Measurements from ENCODE around the gene VAT1.

Gene VAT1

DNA sequence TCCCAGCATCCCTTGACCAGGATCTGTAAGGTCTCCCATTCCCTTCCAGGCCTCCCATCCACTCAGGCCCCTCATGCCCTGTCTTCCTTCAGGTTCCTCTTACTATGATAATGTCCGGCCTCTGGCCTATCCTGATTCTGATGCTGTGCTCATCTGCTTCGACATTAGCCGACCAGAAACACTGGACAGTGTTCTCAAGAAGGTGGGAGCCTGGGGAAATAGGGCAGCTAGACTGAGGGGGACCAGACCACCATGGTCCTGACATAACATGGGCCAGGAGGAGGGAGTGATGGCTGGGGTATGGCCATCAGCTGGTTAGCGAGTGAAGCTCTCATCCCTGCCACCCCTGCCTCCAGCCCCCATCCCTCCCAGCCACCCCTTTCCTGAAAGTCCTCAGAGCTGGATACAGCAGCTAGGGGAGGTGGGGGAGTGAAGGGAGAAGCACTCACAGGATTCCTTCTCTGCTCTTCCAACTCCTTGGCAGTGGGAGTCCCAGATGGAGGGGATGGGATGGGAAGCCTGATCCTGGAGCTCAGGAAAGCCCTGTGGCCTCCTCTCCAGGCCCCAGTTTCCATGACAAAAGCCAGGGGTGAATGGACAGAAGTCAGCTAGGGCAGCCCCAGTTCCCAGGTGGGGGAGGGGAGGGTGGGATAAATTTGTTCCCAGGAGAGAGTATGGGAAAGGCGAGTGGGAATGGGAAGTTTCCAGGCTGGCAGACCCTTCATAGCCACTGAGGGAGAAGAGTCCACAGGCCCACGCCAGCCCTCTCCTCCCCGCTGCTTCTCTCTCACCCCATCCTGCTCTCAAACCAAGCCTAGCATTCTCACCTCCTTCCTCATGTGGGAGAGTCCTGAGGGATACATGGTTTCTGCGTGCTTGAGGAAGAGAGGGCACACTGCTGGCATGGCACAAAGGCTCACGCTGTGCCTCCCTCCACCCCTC, 5.2 kb upstream of the VAT1 start:
- DNase-seq = no peak

- DNase-seq = no peak
Observed at GRCh38 chr17:43026595-43026994, 4.4 kb upstream of the VAT1 start.

GRCh38 chr17:43025766-43026537, 3.8 kb upstream of the VAT1 start:
- no peak for DNase-seq

DNA sequence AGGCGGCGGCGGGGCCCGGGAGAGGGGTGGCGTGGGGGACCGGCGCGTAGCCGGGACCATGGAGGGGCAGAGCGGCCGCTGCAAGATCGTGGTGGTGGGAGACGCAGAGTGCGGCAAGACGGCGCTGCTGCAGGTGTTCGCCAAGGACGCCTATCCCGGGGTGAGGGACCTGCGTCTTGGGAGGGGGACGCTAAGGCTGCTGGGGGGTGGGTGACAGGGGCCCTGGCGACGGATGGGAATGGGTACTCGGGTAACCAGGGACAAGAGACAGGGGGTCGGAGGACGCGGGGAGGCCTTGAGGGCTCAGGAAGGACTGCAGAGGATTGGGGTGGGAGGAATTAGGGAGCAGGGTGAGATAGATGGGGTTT, 3.1 kb upstream of the VAT1 start:
- no peak for DNase-seq

DNA sequence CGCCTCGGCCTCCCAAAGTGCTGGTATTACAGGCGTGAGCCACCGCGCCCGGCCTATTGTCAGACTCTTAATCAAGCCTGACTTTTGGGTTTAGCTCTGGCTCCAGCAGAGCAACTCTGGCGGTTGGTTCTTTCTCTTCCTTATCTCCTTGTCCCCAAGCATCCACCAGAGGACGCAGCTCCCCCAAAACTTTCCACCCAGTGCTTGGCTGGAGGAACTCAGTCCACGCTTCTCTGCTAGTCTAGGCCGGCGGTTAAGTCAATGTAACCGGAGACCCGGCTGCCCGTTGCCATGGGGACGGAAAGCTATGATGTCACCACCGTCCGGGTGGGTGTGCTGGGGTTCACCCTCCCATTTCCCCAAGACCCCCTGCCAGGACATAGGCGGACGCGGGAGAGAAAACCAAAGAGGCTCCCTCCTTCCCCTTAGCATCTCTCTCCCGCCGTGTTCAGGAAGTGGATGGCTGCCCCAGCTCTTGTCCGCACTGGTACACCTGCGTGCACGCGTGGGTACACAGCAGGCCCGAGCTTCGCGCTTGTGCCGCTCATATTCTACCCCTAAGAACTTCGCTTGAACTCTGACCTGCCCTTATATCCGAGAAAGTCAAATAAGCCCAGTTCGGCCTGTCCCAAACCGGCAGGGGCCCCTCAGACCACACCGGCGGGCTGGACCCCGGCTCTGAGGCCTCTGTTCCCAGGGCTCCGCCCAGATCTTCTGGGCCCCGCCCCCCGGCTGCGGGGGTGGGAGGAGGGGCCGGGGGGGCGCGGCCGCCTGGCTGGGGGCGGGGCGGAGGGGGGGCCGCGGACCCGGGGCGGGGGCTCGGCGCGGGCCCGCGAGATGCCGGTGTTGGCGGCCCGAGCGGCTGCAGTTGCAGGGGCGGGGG, 2.5 kb upstream of the VAT1 start, which contains the start of gene RND2:
TSS of gene RND2 (plus strand) at position 825 of the 883 bp plus-strand sequence. CDS start 117 bp downstream, outside the sequence.
- peak; percentile 87 for DNase-seq

DNA sequence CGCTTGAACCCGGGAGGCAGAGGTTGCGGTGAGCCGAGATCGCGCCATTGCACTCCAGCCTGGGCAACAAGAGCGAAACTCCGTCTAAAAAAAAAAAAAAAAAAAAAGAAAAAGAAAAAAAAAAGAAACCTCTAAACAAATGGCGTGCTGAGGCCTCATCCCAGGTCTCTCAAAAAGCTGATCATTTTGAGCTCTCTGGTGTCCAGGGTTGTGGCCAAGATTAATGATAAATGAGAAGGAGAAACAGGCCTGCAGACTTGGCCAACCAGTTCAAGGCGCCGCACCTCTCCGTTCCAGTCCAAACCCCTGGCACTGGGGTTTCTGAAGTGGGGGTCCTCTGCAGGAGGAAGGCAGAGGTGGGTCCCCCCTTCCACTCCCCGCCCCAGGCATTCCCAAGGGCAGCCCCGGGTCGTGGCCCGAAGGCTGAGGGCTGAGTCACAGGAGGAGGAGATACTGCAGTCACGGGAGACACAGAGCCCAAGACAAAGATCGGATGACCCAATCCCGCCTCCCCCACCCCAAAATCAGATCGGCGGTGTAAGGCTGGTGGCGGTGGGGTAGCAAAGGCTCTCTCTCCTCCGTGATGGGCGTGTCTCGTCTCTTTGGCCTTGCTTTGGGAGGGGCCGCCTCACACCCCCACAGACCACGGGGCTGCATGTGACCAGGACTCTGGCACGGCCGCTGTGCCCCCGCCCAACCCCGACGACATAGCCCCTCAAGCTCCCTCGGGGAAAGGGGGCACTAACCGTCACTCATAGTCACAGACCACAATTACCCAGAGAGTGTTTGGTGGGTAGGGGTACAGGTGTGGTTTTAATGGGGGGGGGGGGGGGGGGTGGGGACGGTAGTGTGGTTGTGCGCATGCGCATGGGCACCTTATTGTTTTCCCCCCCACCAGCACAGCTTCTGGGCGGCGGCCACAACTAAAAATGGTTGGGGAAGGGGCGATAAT, 1.1 kb downstream of the VAT1 start:
- no peak for DNase-seq

DNA sequence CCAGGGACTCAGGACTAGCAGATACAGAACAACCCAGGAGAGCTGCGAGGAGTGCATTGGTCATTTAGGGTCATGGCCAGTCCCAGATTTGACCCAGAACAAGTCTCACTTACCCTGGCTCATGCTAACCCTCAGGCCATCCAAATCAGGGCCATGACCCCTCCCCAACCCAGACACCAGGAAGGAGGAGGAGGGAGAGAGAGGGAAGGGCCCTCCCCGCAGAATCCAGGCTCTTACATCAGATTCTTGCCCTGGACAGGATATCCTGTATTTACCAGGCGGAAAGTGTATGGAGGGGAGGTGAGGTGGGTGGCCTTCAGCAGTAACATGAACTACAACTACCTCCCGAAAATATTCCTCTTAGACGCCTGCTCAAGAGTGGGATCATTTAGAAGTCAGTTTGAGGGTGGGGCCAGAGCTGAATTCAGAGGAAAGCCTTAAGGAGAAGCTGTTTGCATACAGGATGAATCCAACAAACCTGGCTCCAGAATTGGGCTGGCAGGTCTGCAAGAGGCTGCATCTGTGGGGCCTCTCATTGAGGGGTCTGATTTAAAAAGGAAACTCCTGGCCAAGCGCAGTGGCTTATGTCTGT, 2.1 kb downstream of the VAT1 start:
- no peak for DNase-seq

GRCh38 chr17:43019418-43019817, 2.8 kb downstream of the VAT1 start:
- no peak for DNase-seq

GRCh38 chr17:43018932-43019331, 3.3 kb downstream of the VAT1 start:
- DNase-seq = no peak

DNA sequence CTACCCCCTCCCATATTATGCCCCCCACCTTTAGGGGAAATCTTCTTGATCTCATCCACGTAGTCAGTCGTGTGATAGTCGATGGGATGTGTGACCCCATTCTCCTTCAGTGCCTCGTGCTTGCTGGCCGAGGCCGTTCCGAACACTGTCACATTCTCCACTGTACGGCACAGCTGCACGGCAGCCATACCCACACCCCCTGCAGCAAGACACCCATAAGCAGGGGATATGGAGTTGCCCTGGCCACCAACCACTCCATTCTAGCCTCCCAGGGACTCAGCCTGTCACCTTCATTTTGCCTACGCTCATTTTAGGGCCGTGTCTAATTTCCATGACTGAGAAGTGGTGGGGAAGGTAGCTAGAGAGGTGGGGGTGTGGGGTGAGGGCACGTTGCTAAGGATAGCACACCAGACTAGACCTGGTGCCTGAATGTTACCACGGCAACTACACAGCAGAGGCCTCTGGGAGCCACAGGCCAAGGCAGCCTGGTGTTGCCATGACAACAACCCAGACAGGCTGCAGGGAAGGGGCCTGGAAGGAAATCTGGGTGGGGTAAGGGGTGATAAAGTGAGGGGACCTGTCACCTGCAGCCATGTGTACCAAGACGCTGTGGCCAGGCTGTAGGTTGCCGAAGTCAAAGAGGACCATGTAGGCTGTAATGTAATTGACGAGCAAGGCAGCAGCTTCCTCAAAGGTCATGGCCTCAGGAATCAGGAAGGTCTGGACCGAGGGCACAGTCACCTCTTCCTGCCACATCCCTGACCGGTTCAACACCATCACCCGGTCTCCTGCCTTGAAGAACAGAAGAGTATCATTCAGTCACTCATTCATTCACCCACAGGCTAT, 4.0 kb downstream of the VAT1 start:
- DNase-seq = no peak

DNA sequence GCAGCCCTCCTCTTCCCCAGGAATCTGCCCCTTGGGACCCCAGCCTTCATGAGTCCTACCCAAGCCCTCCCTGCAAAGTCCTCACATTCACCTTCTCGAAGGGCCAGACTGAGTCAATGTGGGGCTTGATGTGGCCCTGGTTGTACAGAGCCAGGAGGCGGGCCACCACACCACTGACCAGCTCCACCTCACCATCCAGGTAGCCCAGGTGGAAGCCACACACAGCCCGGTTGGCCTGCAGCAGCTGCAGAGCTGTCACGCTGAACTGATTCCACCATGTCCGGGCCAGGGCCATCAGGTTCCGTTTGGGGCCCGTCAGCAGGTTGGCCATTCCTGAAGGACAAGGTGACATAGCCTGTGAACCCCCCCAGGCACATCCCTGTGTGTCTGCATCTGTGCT, 6.0 kb downstream of the VAT1 start:
- DNase-seq = no peak

GRCh38 chr17:43015579-43015978, 6.6 kb downstream of the VAT1 start:
- DNase-seq = no peak

DNA sequence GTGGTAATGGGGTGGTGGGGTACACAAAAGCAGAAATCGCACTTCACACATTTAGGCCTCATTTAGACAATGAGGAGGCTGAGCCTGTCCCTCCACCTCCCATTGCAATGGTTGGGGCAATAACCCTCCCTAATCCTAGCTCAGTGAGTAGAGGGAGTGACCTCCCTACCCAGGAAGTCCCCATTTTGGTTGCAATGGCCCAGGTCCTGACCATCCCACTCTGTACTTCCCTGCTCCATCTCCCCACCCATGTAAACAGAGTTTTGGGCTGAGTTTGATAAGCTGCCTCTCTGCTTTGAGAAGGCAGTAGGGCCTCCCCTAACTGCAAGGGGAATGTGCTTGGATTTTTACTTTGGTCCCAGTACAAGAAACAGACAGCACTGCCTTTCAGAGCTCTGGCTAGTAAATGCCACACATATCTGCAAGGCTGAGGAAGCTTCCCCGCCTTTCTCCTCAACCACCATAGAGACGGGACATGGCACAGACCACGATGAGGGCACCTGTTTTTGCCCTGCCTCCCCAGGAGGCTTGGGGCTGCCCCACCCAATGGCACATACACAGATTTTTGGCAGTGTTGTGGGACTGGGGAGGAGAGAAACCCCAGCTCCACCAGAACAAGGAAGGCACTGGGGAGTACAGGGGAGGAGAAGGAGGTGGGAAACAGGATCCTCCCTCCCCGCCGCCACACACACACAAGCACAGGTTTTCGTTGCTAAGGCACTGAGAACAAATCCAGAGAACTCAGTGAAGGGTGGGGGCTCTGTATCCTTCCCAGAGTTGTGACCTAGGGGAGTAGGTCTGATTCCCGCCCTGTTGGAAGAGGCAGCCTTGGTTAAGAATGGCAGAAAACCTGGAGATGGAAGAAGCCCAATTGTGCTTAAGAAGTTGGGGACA, 7.3 kb downstream of the VAT1 start:
- no peak for DNase-seq

DNA sequence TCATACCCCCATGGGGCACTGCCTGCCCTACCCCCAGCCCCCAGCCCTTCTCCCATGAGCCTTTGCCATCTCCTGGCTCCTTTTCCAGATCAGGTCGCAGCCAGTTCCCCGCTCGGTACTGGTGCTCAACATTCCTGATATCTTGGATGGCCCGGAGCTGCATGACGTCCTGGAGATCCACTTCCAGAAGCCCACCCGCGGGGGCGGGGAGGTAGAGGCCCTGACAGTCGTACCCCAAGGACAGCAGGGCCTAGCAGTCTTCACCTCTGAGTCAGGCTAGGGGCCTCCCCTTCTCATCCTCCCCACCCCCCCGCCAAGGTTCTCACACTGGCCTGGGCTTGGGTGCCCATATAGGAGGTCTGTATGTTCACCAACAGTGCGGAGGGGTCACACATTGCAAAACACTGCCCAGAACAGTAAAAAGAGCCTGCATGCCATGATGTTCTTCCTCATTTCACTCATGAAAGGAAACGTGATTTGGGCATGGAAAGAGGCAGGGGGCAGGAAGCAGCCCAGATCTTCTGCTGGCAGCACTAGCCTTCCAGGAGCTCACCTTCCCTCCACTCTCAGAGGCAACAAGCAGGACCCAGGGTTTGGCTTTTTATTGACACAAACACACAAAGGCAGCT, 8.1 kb downstream of the VAT1 start:
- no peak for DNase-seq

- DNase-seq = no peak
Observed at GRCh38 chr17:43013296-43013695, 8.9 kb downstream of the VAT1 start.

GRCh38 chr17:43011728-43012472, 10.3 kb downstream of the VAT1 start:
- no peak for DNase-seq

DNA sequence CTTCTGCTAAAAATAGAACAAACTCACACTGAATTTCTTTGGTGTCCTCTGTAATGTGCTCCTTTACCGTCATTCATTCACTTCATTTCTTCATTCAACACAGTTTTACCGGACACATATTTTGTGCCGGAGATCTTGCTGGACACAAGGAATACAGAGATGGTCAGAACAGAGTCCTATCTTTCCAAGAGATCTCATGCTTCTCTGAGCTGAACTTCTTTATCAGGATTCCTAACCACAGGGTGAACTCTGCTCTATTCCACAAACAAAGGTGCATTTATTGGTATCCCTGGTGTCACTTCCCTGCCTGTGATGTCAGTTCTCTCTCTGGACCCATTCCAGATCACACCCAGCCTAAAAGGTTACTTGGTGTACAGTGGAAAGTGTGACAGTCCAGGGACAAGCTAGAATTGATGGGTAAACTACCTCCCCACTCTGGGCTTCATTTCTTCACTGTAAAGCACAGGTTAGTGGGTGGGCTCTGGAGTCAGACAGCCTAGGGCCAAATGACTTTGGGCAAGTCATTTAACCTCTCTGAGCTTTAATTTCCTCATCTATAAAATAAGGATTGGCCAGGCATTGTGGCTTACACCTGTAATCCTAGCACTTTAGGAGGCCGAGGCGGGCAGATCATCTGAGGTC, 11.4 kb downstream of the VAT1 start:
- no peak for DNase-seq

Data from NCI-H526 treated with DMSO at 0.1 percent for 48 hours (cell line).